Gastrocnemius medialis (tissue), 4 donors: ENCODE data around the gene SUCLG2. TPM values are rescaled to one million over a fixed set of nuclear protein-coding genes. Genes with fewer than 3 reads are reported as not detected.

Experiments
- ATAC-seq, 2 donors: fragments of 150-250 bp; one replicate each; pipeline ENCODE4 v1.9.1; 2016
- DNase-seq, 2 donors: peaks; one replicate each; pipeline ENCODE4 v3.0.0-alpha.2; 2019
- H3K27ac ChIP-seq, 4 donors: fragments of 200-600 bp; sonication (generic); 1 replicate in 1 of 4; 2 replicates in 3 of 4; pipeline ENCODE4 v1.5.1; 2016 to 2018; ENCODE audit warnings: mild to moderate bottlenecking in 2 of 4, moderate library complexity in 1 of 4
- H3K27me3 ChIP-seq, 3 donors: fragments of 200-600 bp; sonication (generic) in 2 of 3; 1 replicate in 1 of 3; 2 replicates in 2 of 3; pipeline versions ENCODE4 v1.5.1 to v1.6.0; 2016 to 2019; ENCODE audit warnings: mild to moderate bottlenecking in 1 of 3, moderate library complexity in 1 of 3
- H3K36me3 ChIP-seq, 2 donors: fragments of 200-600 bp; sonication (generic) in 1 of 2; one replicate each; pipeline ENCODE4 v1.5.1; 2017 to 2018
- H3K4me1 ChIP-seq, 2 donors: fragments of 200-600 bp; sonication (generic) in 1 of 2; one replicate each; pipeline ENCODE4 v1.5.1; 2016 to 2017; ENCODE audit warnings: mild to moderate bottlenecking in 2 of 2
- H3K4me3 ChIP-seq, 4 donors: fragments of 200-600 bp; sonication (generic) in 3 of 4; 1 replicate in 1 of 4; 2 replicates in 3 of 4; pipeline ENCODE4 v1.5.1; 2016 to 2019; ENCODE audit warnings: mild to moderate bottlenecking in 2 of 4
- H3K9me3 ChIP-seq, 3 donors: fragments of 200-600 bp; sonication (generic) in 2 of 3; 1 replicate in 1 of 3; 2 replicates in 2 of 3; pipeline ENCODE4 v1.5.1; 2016 to 2019
- CTCF ChIP-seq, 5 experiments: fragments of 450-650 bp in 3 of 5; fragments of 200-600 bp in 2 of 5; sonication (generic) in 2 of 5; IDR thresholded peaks in 4 of 5; conservative IDR thresholded peaks in 1 of 5; 1 replicate in 4 of 5; 2 replicates in 1 of 5; pipeline ENCODE4 v1.5.1; 2016 to 2019; ENCODE audit warnings: antibody characterized with exemption in 5 of 5, mild to moderate bottlenecking in 3 of 5, moderate library complexity in 3 of 5
- POLR2A ChIP-seq, 2 donors: fragments of 450-650 bp; IDR thresholded peaks; one replicate each; pipeline ENCODE4 v1.6.1; 2017; ENCODE audit warnings: antibody characterized with exemption in 2 of 2, mild to moderate bottlenecking in 2 of 2, moderate library complexity in 2 of 2
- in situ Hi-C, 4 donors: fragments of 200-750 bp; cut with MboI; loops; one replicate each; pipeline versions ENCODE4 v1.15.0 to v1.8.0; 2017; ENCODE audit warnings: low sequenced_read_pairs in 4 of 4
- intact Hi-C: fragments of 100-400 bp; cut with DNase I; formaldehyde crosslinking; loops from one replicate; pipeline ENCODE4 v1.15.1; 2023; ENCODE audit warnings: low total_unique reads
- total RNA-seq, 4 donors: library from RNA; depleted of rRNA; stranded (reverse); fragments of >200 nt; gene quantifications; one replicate each; pipeline versions ENCODE4 v1.1.0 to v1.2.3, GENCODE V29; 2016

Gene SUCLG2
- total RNA-seq, 4 donors from 2014 or later: 64.3 to 106 (median 73.2) TPM

- intact Hi-C loops: no loop called here
These were observed 36.9 kb downstream of the SUCLG2 start for GRCh38 chr3:67617518-67617917.

GRCh38 chr3:67616046-67616445 is 38.4 kb downstream of the SUCLG2 start:
- no peak for DNase-seq
- Histone ChIP-seq H3K27ac (no peak overlapping the region), H3K9me3 (no peaks in the 10 kb centered on the region), H3K4me1 (peaks cover 0 to 7% of the 10 kb centered on the region in 2 donors), H3K27me3 (no peaks in the 10 kb centered on the region), H3K4me3 (no peak overlapping the region), H3K36me3 (no peaks in the 10 kb centered on the region)
- in situ Hi-C loops: no loop called here
- TF ChIP-seq CTCF (IDR thresholded peaks at IDR 0.05 in 4 of 5, conservative IDR thresholded peaks at IDR 0.05 in 1 of 5) (no peak), POLR2A (IDR thresholded peaks at IDR 0.05) (no peak)
- intact Hi-C loops: no loop called here
- no peak for ATAC-seq

More at GRCh38 chr3:67617518-67617917, 36.9 kb downstream of the SUCLG2 start:
- no peak for ATAC-seq
- no peak for DNase-seq
- Histone ChIP-seq H3K36me3 (peaks cover 0 to under 1% of the 10 kb centered on the region in 2 donors), H3K4me1 (peaks cover 0 to 7% of the 10 kb centered on the region in 2 donors), H3K27me3 (no peaks in the 10 kb centered on the region), H3K9me3 (no peaks in the 10 kb centered on the region), H3K27ac (no peak overlapping the region), H3K4me3 (no peak overlapping the region)
- in situ Hi-C loops: no loop called here
- TF ChIP-seq CTCF (IDR thresholded peaks at IDR 0.05 in 4 of 5, conservative IDR thresholded peaks at IDR 0.05 in 1 of 5): no peak
- TF ChIP-seq POLR2A (IDR thresholded peaks at IDR 0.05): no peak

GRCh38 chr3:67614195-67614594 is 40.2 kb downstream of the SUCLG2 start:
- Histone ChIP-seq H3K4me1 (peaks cover 0 to 7% of the 10 kb centered on the region in 2 donors), H3K4me3 (no peak overlapping the region), H3K27ac (no peak overlapping the region), H3K27me3 (no peaks in the 10 kb centered on the region), H3K36me3 (peaks cover 0 to 6% of the 10 kb centered on the region in 2 donors), H3K9me3 (no peaks in the 10 kb centered on the region)
- ATAC-seq: no peak
- DNase-seq: no peak
- in situ Hi-C loops: no loop called here
- TF ChIP-seq CTCF (IDR thresholded peaks at IDR 0.05 in 4 of 5, conservative IDR thresholded peaks at IDR 0.05 in 1 of 5) (no peak), POLR2A (IDR thresholded peaks at IDR 0.05) (no peak)
- intact Hi-C loops: no loop called here

- DNase-seq: no peak
- no peak for TF ChIP-seq POLR2A (IDR thresholded peaks at IDR 0.05)
- no peak for TF ChIP-seq CTCF (IDR thresholded peaks at IDR 0.05 in 4 of 5, conservative IDR thresholded peaks at IDR 0.05 in 1 of 5)
- in situ Hi-C loops (no loop called here), intact Hi-C loops (no loop called here)
- H3K36me3 ChIP-seq: peaks cover 4 to 39% of the 10 kb centered on the region in 2 donors
- no peaks in the 10 kb centered on the region for H3K9me3 ChIP-seq
- H3K4me1 ChIP-seq: peaks cover 0 to 7% of the 10 kb centered on the region in 2 donors
- no peak overlapping the region for H3K4me3 ChIP-seq
- no peak overlapping the region for H3K27ac ChIP-seq
- no peaks in the 10 kb centered on the region for H3K27me3 ChIP-seq
- no peak for ATAC-seq
These were observed 44.0 kb downstream of the SUCLG2 start for GRCh38 chr3:67610458-67610857.

GRCh38 chr3:67609709-67610108 is 44.7 kb downstream of the SUCLG2 start:
- Histone ChIP-seq H3K27me3 (no peaks in the 10 kb centered on the region), H3K36me3 (peaks cover 4 to 46% of the 10 kb centered on the region in 2 donors)

More at GRCh38 chr3:67609709-67610108, 44.7 kb downstream of the SUCLG2 start:
- H3K27ac ChIP-seq: no peak overlapping the region
- ATAC-seq (no peak), DNase-seq (no peak)
- TF ChIP-seq POLR2A (IDR thresholded peaks at IDR 0.05): no peak
- no peak for TF ChIP-seq CTCF (IDR thresholded peaks at IDR 0.05 in 4 of 5, conservative IDR thresholded peaks at IDR 0.05 in 1 of 5)
- no peaks in the 10 kb centered on the region for H3K9me3 ChIP-seq
- H3K4me3 ChIP-seq: no peak overlapping the region
- in situ Hi-C loops (no loop called here), intact Hi-C loops (no loop called here)
- H3K4me1 ChIP-seq: peaks cover 0 to 4% of the 10 kb centered on the region in 2 donors
